Loucy (cell line): ENCODE data around the gene HHIP.

Experiments
- H2AFZ ChIP-seq: fragments of 200-600 bp; sonication (generic); 2 replicates; pipeline ENCODE4 v1.6.0; 2016; ENCODE audit warnings: antibody characterized with exemption, mild to moderate bottlenecking, low read length, moderate library complexity
- H3F3A ChIP-seq: fragments of 200-600 bp; 2 replicates; pipeline ENCODE4 v1.6.0; 2016; ENCODE audit warnings: antibody characterized with exemption, low read depth, mild to moderate bottlenecking
- H3K27me3 ChIP-seq: fragments of 200-600 bp; sonication (generic); 2 replicates; pipeline ENCODE4 v1.6.1; 2014; ENCODE audit warnings: low read length, mild to moderate bottlenecking; ENCODE audit not compliant: insufficient read depth, poor library complexity, severe bottlenecking
- H3K36me3 ChIP-seq: fragments of 200-600 bp; sonication (generic); 2 replicates; pipeline ENCODE4 v1.6.1; 2016; ENCODE audit warnings: low read length; ENCODE audit not compliant: insufficient read depth
- H3K4me1 ChIP-seq: fragments of 200-600 bp; sonication (generic); 2 replicates; pipeline ENCODE4 v1.5.1; 2014; ENCODE audit warnings: low read length, mild to moderate bottlenecking; ENCODE audit not compliant: insufficient read depth, poor library complexity, severe bottlenecking
- H3K4me2 ChIP-seq: fragments of 200-600 bp; sonication (generic); 2 replicates; pipeline ENCODE4 v1.6.0; 2014; ENCODE audit warnings: antibody characterized with exemption, low read length, low read depth, mild to moderate bottlenecking; ENCODE audit not compliant: poor library complexity, severe bottlenecking
- H3K4me3 ChIP-seq: fragments of 200-600 bp; sonication (generic); 2 replicates; pipeline ENCODE4 v1.5.1; 2014; ENCODE audit warnings: low read length, mild to moderate bottlenecking, mixed read lengths; ENCODE audit not compliant: poor library complexity, severe bottlenecking
- H3K79me2 ChIP-seq: fragments of 200-600 bp; sonication (generic); 2 replicates; pipeline ENCODE4 v1.6.1; 2014; ENCODE audit warnings: low read length; ENCODE audit not compliant: insufficient read depth
- H3K9ac ChIP-seq: fragments of 200-600 bp; sonication (generic); 2 replicates; pipeline ENCODE4 v1.6.0; 2014; ENCODE audit warnings: mild to moderate bottlenecking, low read depth, low read length, moderate library complexity; ENCODE audit not compliant: poor library complexity, severe bottlenecking
- H3K9me2 ChIP-seq: fragments of 200-600 bp; sonication (generic); replicated peaks from 2 replicates; pipeline ENCODE4 v1.6.1; 2016; ENCODE audit warnings: low read depth, low read length, mixed read lengths
- H3K9me3 ChIP-seq: fragments of 200-600 bp; sonication (generic); 2 replicates; pipeline ENCODE4 v1.6.1; 2014; ENCODE audit warnings: mild to moderate bottlenecking, antibody characterized with exemption, low read length, low read depth; ENCODE audit not compliant: insufficient read depth
- H4K20me1 ChIP-seq: fragments of 200-600 bp; sonication (generic); 2 replicates; pipeline ENCODE4 v1.6.0; 2014; ENCODE audit warnings: antibody characterized with exemption, low read length, mild to moderate bottlenecking; ENCODE audit not compliant: insufficient read depth, poor library complexity, severe bottlenecking
- CTCF ChIP-seq: fragments of 200-600 bp; sonication (generic); conservative IDR thresholded peaks from 2 replicates; pipeline ENCODE4 v1.5.1; 2014; ENCODE audit warnings: mild to moderate bottlenecking, antibody characterized with exemption, low read length
- EZH2phosphoT487 ChIP-seq: fragments of 200-600 bp; IDR thresholded peaks from 2 replicates; pipeline ENCODE4 v1.6.1; 2018; ENCODE audit warnings: antibody characterized with exemption, mild to moderate bottlenecking, moderate library complexity, borderline replicate concordance

The HHIP gene

GRCh38 chr4:144685911-144686310 is 40.0 kb downstream of the HHIP start:
- H4K20me1 ChIP-seq: no peaks in the 10 kb centered on the region
- H3K4me3 ChIP-seq: no peak overlapping the region
- no peaks in the 10 kb centered on the region for H3K27me3 ChIP-seq
- no peaks in the 10 kb centered on the region for H3F3A ChIP-seq
- peaks cover 41% of the 10 kb centered on the region; the same call in 1 of the 2 replicates for H3K79me2 ChIP-seq
- H3K4me2 ChIP-seq: no peak overlapping the region
- TF ChIP-seq EZH2phosphoT487: no peak
- no peak for TF ChIP-seq CTCF
- no peaks in the 10 kb centered on the region for H3K9me2 ChIP-seq
- H3K36me3 ChIP-seq: peaks cover 20% of the 10 kb centered on the region; the same call in 1 of the 2 replicates
- H3K9me3 ChIP-seq: no peaks in the 10 kb centered on the region
- peaks cover 11% of the 10 kb centered on the region for H3K4me1 ChIP-seq
- H2AFZ ChIP-seq: no peak overlapping the region
- no peak overlapping the region for H3K9ac ChIP-seq

GRCh38 chr4:144686921-144687320 is 41.0 kb downstream of the HHIP start:
- Histone ChIP-seq H3K4me1 (peaks cover 9% of the 10 kb centered on the region), H3K79me2 (peaks cover 36% of the 10 kb centered on the region; the same call in 1 of the 2 replicates), H3K27me3 (no peaks in the 10 kb centered on the region), H3K9me3 (no peaks in the 10 kb centered on the region), H3K4me2 (no peak overlapping the region), H2AFZ (no peak overlapping the region), H3F3A (no peaks in the 10 kb centered on the region), H3K9ac (no peak overlapping the region), H3K9me2 (no peaks in the 10 kb centered on the region), H3K36me3 (peaks cover 20% of the 10 kb centered on the region; the same call in 1 of the 2 replicates), H3K4me3 (no peak overlapping the region), H4K20me1 (no peaks in the 10 kb centered on the region)
- no peak for TF ChIP-seq EZH2phosphoT487

GRCh38 chr4:144687466-144687865 is 41.5 kb downstream of the HHIP start:
- Histone ChIP-seq H2AFZ (no peak overlapping the region), H3K4me1 (peaks cover 8% of the 10 kb centered on the region), H3K4me3 (no peak overlapping the region), H4K20me1 (no peaks in the 10 kb centered on the region), H3K4me2 (no peak overlapping the region), H3K79me2 (peaks cover 34% of the 10 kb centered on the region; the same call in 1 of the 2 replicates), H3K9me3 (no peaks in the 10 kb centered on the region), H3F3A (no peaks in the 10 kb centered on the region), H3K27me3 (no peaks in the 10 kb centered on the region), H3K9me2 (no peaks in the 10 kb centered on the region), H3K9ac (no peak overlapping the region), H3K36me3 (peaks cover 20% of the 10 kb centered on the region; the same call in 1 of the 2 replicates)
- TF ChIP-seq CTCF: no peak
- no peak for TF ChIP-seq EZH2phosphoT487

GRCh38 chr4:144688035-144688569 is 42.1 kb downstream of the HHIP start:
- no peak overlapping the region for H2AFZ ChIP-seq
- H3K4me2 ChIP-seq: no peak overlapping the region

More at GRCh38 chr4:144688035-144688569, 42.1 kb downstream of the HHIP start:
- no peaks in the 10 kb centered on the region for H3K9me3 ChIP-seq
- no peak for TF ChIP-seq CTCF
- TF ChIP-seq EZH2phosphoT487: no peak
- H3K27me3 ChIP-seq: no peaks in the 10 kb centered on the region
- peaks cover 30% of the 10 kb centered on the region; the same call in 1 of the 2 replicates for H3K79me2 ChIP-seq
- H3F3A ChIP-seq: no peaks in the 10 kb centered on the region
- peaks cover 20% of the 10 kb centered on the region; the same call in 1 of the 2 replicates for H3K36me3 ChIP-seq
- H3K4me3 ChIP-seq: no peak overlapping the region
- H3K4me1 ChIP-seq: peaks cover 8% of the 10 kb centered on the region
- no peaks in the 10 kb centered on the region for H4K20me1 ChIP-seq
- no peak overlapping the region for H3K9ac ChIP-seq
- no peaks in the 10 kb centered on the region for H3K9me2 ChIP-seq
